Measurements from ENCODE around the gene C2orf68. TPM values are rescaled to one million over a fixed set of nuclear protein-coding genes. Genes with fewer than 3 reads are reported as not detected.

Gene C2orf68
- total and polyA plus RNA-seq, 2 donors (not counting 1 experiment from before 2014, with no cell fraction given): 15.4 to 26.1 TPM

- H3K27ac ChIP-seq (ENCODE audit: insufficient read depth, low read length): no peak overlapping the region
- no peaks in the 10 kb centered on the region for H3K4me1 ChIP-seq (ENCODE audit: control insufficient read depth, extremely low read depth, insufficient read depth, low read length)
- TF ChIP-seq EZH2 (IDR thresholded peaks at IDR 0.05; ENCODE audit: low read length, missing control alignments) (no peak), CTCF (conservative IDR thresholded peaks at IDR 0.05 in 1 of 2, IDR thresholded peaks at IDR 0.05 in 1 of 2; ENCODE audit: low read depth in 1 of 2, low read length in 2 of 2) (no peak)
Measured at GRCh38 chr2:85635011-85635410, 23.1 kb upstream of the C2orf68 start.

GRCh38 chr2:85631316-85631715 lies 19.4 kb upstream of the C2orf68 start:
- peaks cover 3% of the 10 kb centered on the region for H3K79me2 ChIP-seq (ENCODE audit: control insufficient read depth, insufficient read depth, low read length)
- no peaks in the 10 kb centered on the region for H3K9me3 ChIP-seq (ENCODE audit: control insufficient read depth, insufficient read depth, low read depth, low read length)
- no peak for TF ChIP-seq EZH2 (IDR thresholded peaks at IDR 0.05; ENCODE audit: low read length, missing control alignments)
- TF ChIP-seq CTCF (conservative IDR thresholded peaks at IDR 0.05 in 1 of 2, IDR thresholded peaks at IDR 0.05 in 1 of 2; ENCODE audit: low read depth in 1 of 2, low read length in 2 of 2): no peak
- no peaks in the 10 kb centered on the region for H3K27me3 ChIP-seq (ENCODE audit: control insufficient read depth, insufficient read depth, low read length)
- no peak for DNase-seq (ENCODE audit: low read depth in 2 of 2)
- H2AFZ ChIP-seq (ENCODE audit: low read length): no peak overlapping the region
- H3K4me2 ChIP-seq (ENCODE audit: extremely low read depth, insufficient read depth, low read length): no peak overlapping the region
- peaks cover 15% of the 10 kb centered on the region for H3K36me3 ChIP-seq (ENCODE audit: control insufficient read depth, insufficient read depth, low read length)
- H4K20me1 ChIP-seq (ENCODE audit: control insufficient read depth, extremely low read depth, insufficient read depth, low read length): no peaks in the 10 kb centered on the region
- no peaks in the 10 kb centered on the region for H3K4me1 ChIP-seq (ENCODE audit: control insufficient read depth, extremely low read depth, insufficient read depth, low read length)
- H3K4me3 ChIP-seq (replicated peaks in 1 of 4; ENCODE audit: control extremely low read depth in 1 of 4, insufficient read depth in 1 of 4, low read depth in 3 of 4, low read length in 4 of 4): no peak overlapping the region
- H3K9ac ChIP-seq (ENCODE audit: insufficient read depth, low read length): no peak overlapping the region
- no peak overlapping the region for H3K27ac ChIP-seq (ENCODE audit: insufficient read depth, low read length)

More at GRCh38 chr2:85635011-85635410, 23.1 kb upstream of the C2orf68 start:
- Histone ChIP-seq H3K9ac (ENCODE audit: insufficient read depth, low read length) (no peak overlapping the region), H3K79me2 (ENCODE audit: control insufficient read depth, insufficient read depth, low read length) (peaks cover 3% of the 10 kb centered on the region), H3K4me3 (replicated peaks in 1 of 4; ENCODE audit: control extremely low read depth in 1 of 4, insufficient read depth in 1 of 4, low read depth in 3 of 4, low read length in 4 of 4) (no peak overlapping the region), H2AFZ (ENCODE audit: low read length) (no peak overlapping the region), H3K36me3 (ENCODE audit: control insufficient read depth, insufficient read depth, low read length) (peaks cover 20% of the 10 kb centered on the region), H3K9me3 (ENCODE audit: control insufficient read depth, insufficient read depth, low read depth, low read length) (no peaks in the 10 kb centered on the region), H3K4me2 (ENCODE audit: extremely low read depth, insufficient read depth, low read length) (no peak overlapping the region), H3K27me3 (ENCODE audit: control insufficient read depth, insufficient read depth, low read length) (no peaks in the 10 kb centered on the region), H4K20me1 (ENCODE audit: control insufficient read depth, extremely low read depth, insufficient read depth, low read length) (no peaks in the 10 kb centered on the region)
- no peak for DNase-seq (ENCODE audit: low read depth in 2 of 2)

- Histone ChIP-seq H3K9ac (ENCODE audit: insufficient read depth, low read length) (no peak overlapping the region), H3K79me2 (ENCODE audit: control insufficient read depth, insufficient read depth, low read length) (no peaks in the 10 kb centered on the region), H3K27me3 (ENCODE audit: control insufficient read depth, insufficient read depth, low read length) (no peaks in the 10 kb centered on the region), H3K4me3 (replicated peaks in 1 of 4; ENCODE audit: control extremely low read depth in 1 of 4, insufficient read depth in 1 of 4, low read depth in 3 of 4, low read length in 4 of 4) (no peak overlapping the region), H4K20me1 (ENCODE audit: control insufficient read depth, extremely low read depth, insufficient read depth, low read length) (no peaks in the 10 kb centered on the region), H3K4me2 (ENCODE audit: extremely low read depth, insufficient read depth, low read length) (no peak overlapping the region), H3K36me3 (ENCODE audit: control insufficient read depth, insufficient read depth, low read length) (peaks cover 22% of the 10 kb centered on the region), H2AFZ (ENCODE audit: low read length) (no peak overlapping the region), H3K9me3 (ENCODE audit: control insufficient read depth, insufficient read depth, low read depth, low read length) (no peaks in the 10 kb centered on the region), H3K4me1 (ENCODE audit: control insufficient read depth, extremely low read depth, insufficient read depth, low read length) (no peaks in the 10 kb centered on the region), H3K27ac (ENCODE audit: insufficient read depth, low read length) (no peak overlapping the region)
- TF ChIP-seq EZH2 (IDR thresholded peaks at IDR 0.05; ENCODE audit: low read length, missing control alignments): no peak
- TF ChIP-seq CTCF (conservative IDR thresholded peaks at IDR 0.05 in 1 of 2, IDR thresholded peaks at IDR 0.05 in 1 of 2; ENCODE audit: low read depth in 1 of 2, low read length in 2 of 2): no peak
- DNase-seq (ENCODE audit: low read depth in 2 of 2): no peak
Measured at GRCh38 chr2:85628658-85629057, 16.8 kb upstream of the C2orf68 start.
